Keratinocyte (primary cell): ENCODE measurements around the gene AKAIN1. TPM values are rescaled to one million over a fixed set of nuclear protein-coding genes. Genes with fewer than 3 reads are reported as not detected.

Experiments
- DNase-seq: peaks from one replicate; pipeline ENCODE4 v3.0.0-alpha.2; 2011; ENCODE audit warnings: low read depth, missing footprints, low spot score
- FAIRE-seq: peaks from 2 replicates; lab custom pipeline; 2011; peaks lifted over from hg19 to GRCh38; lab: Jason Lieb, UNC
- H2AFZ ChIP-seq: 2 replicates; pipeline ENCODE4 v1.6.0; 2012; ENCODE audit warnings: low read length, control low read depth, inconsistent platforms; ENCODE audit not compliant: control insufficient read depth
- H3K27ac ChIP-seq: 2 replicates; pipeline ENCODE4 v1.5.1; 2011; ENCODE audit warnings: low read length; ENCODE audit not compliant: control insufficient read depth, insufficient read depth
- H3K27me3 ChIP-seq: 3 replicates; pipeline ENCODE4 v1.6.0; 2011; ENCODE audit warnings: low read length; ENCODE audit not compliant: control insufficient read depth, insufficient read depth; ENCODE audit errors: extremely low read depth
- H3K36me3 ChIP-seq, 2 experiments: 2 replicates in 1 of 2; 3 replicates in 1 of 2; pipeline ENCODE4 v1.5.1; 2011; ENCODE audit warnings: low read length in 2 of 2, mild to moderate bottlenecking in 1 of 2; ENCODE audit not compliant: control insufficient read depth in 2 of 2, insufficient read depth in 2 of 2; ENCODE audit errors: extremely low read depth in 1 of 2
- H3K4me1 ChIP-seq: 3 replicates; pipeline ENCODE4 v1.5.1; 2011; ENCODE audit warnings: low read length; ENCODE audit not compliant: control insufficient read depth, insufficient read depth; ENCODE audit errors: extremely low read depth
- H3K4me2 ChIP-seq: 3 replicates; pipeline ENCODE4 v1.6.0; 2011; ENCODE audit warnings: low read depth, low read length; ENCODE audit not compliant: control insufficient read depth, insufficient read depth; ENCODE audit errors: extremely low read depth
- H3K4me3 ChIP-seq, 3 experiments: fragments of 200-600 bp in 1 of 3; sonication (generic) in 1 of 3; 2 replicates in 2 of 3; 3 replicates in 1 of 3; pipeline ENCODE4 v1.5.1; 2011 to 2016; ENCODE audit warnings: low read length in 3 of 3, mild to moderate bottlenecking in 3 of 3, control low read depth in 2 of 3, inconsistent platforms in 1 of 3, low read depth in 1 of 3, mixed read lengths in 1 of 3, mixed run types in 1 of 3, moderate library complexity in 1 of 3; ENCODE audit not compliant: control insufficient read depth in 2 of 3, insufficient read depth in 2 of 3; ENCODE audit errors: extremely low read depth in 1 of 3
- H3K79me2 ChIP-seq: 2 replicates; pipeline ENCODE4 v1.6.0; 2012; ENCODE audit warnings: low read length; ENCODE audit not compliant: control insufficient read depth, insufficient read depth
- H3K9ac ChIP-seq: 3 replicates; pipeline ENCODE4 v1.6.0; 2011; ENCODE audit warnings: low read length; ENCODE audit not compliant: control insufficient read depth, insufficient read depth; ENCODE audit errors: extremely low read depth
- H3K9me1 ChIP-seq: 3 replicates; pipeline ENCODE4 v1.6.0; 2011; ENCODE audit warnings: low read length; ENCODE audit not compliant: control insufficient read depth, insufficient read depth; ENCODE audit errors: extremely low read depth
- H3K9me3 ChIP-seq: 2 replicates; pipeline ENCODE4 v1.5.1; 2012; ENCODE audit warnings: low read depth, low read length; ENCODE audit not compliant: control insufficient read depth
- H4K20me1 ChIP-seq: 3 replicates; pipeline ENCODE4 v1.6.0; 2011; ENCODE audit warnings: low read length; ENCODE audit not compliant: control insufficient read depth, insufficient read depth; ENCODE audit errors: extremely low read depth
- EZH2 ChIP-seq: IDR thresholded peaks from one replicate; pipeline ENCODE4 v1.6.1; 2012; ENCODE audit warnings: inconsistent platforms, mild to moderate bottlenecking, low read length, moderate library complexity
- dilution Hi-C: fragments of 300-500 bp; cut with MboI; formaldehyde crosslinking; loops from one replicate; pipeline ENCODE4 v1.7.0; 2020; ENCODE audit warnings: low sequenced_read_pairs; ENCODE audit not compliant: extremely low pct_ligation_motif_present
- polyA minus RNA-seq, 3 experiments: library from RNA; depleted of rRNA, polyadenylated mRNA; stranded (reverse); fragments of >200 nt; gene quantifications; 1 replicate in 1 of 3; 2 replicates in 1 of 3; 3 replicates in 1 of 3; pipeline ENCODE4 v1.2.3, GENCODE V29; 2011
- polyA plus RNA-seq, 5 experiments: library from polyadenylated mRNA; depleted of rRNA in 3 of 5; stranded (reverse) in 3 of 5; stranded (forward) in 1 of 5; unstranded in 1 of 5; fragments of >200 nt; gene quantifications; 1 replicate in 1 of 5; 2 replicates in 3 of 5; 3 replicates in 1 of 5; pipeline versions ENCODE4 v1.2.1 to v1.2.3, GENCODE V29; 2011 to 2012; ENCODE audit warnings: missing spikeins in 2 of 5, low read depth in 1 of 5, low replicate concordance in 1 of 5
- TF ChIP-seq, protein P1 (sequence below), 3 experiments: IDR thresholded peaks in 1 of 3; conservative IDR thresholded peaks in 1 of 3; optimal IDR thresholded peaks in 1 of 3; 2 replicates in 2 of 3; 3 replicates in 1 of 3; pipeline versions ENCODE3 to v1.5.1; 2011; ENCODE audit warnings: low read length in 3 of 3, mild to moderate bottlenecking in 3 of 3, moderate library complexity in 2 of 3, control low read depth in 1 of 3, inconsistent platforms in 1 of 3; ENCODE audit not compliant: insufficient read depth in 2 of 3; ENCODE audit errors: extremely low read depth in 1 of 3

The AKAIN1 gene, protein sequence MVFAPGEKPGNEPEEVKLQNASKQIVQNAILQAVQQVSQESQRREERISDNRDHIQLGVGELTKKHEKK
- polyA plus RNA-seq, result not detected in 3 replicates
- not detected for polyA plus RNA-seq (2011; ENCODE audit: low read depth)
- not detected in 2 replicates for polyA plus RNA-seq (2011; cell fraction: cytosol; rRNA removed)
- polyA plus RNA-seq (2011; cell fraction: nucleus; rRNA removed), result not detected in 2 replicates
- polyA plus RNA-seq (2012; ENCODE audit: low replicate concordance), result not detected in 2 replicates
- not detected in 3 replicates for polyA minus RNA-seq
- not detected for polyA minus RNA-seq (2011; cell fraction: cytosol; rRNA and poly(A)+ RNA removed)
- polyA minus RNA-seq (2011; cell fraction: nucleus; rRNA and poly(A)+ RNA removed), result not detected in 2 replicates

DNA sequence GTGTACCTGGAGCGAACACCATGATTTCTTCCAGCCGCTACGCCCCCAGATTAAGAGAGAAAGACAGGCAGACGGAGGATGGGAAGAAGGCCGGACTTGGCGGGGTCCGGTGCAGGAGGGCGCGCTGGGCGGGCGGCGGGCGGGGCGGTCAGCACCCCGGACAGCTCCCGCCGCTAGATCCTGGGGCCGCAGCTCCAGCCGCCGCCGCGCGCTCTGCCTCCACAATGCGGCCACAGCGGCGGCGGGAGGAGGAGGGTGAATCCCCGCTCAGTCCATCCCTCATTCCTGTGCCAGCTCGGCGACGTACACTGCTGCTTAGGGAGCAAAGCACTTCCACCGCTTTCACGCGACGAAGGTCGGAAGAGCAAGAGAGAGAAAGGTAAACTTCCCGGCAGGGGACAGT lies at the start of gene AKAIN1:
Gene AKAIN1 (minus strand): TSS at position 226 of the 403 bp plus-strand sequence. CDS start 204 bp downstream, at position 22.
- H3K4me1 ChIP-seq, result no peaks in the 10 kb centered on the region
- dilution Hi-C loops, result no loop called here
- no peak for TF ChIP-seq EZH2
- TF ChIP-seq, protein P1, sequence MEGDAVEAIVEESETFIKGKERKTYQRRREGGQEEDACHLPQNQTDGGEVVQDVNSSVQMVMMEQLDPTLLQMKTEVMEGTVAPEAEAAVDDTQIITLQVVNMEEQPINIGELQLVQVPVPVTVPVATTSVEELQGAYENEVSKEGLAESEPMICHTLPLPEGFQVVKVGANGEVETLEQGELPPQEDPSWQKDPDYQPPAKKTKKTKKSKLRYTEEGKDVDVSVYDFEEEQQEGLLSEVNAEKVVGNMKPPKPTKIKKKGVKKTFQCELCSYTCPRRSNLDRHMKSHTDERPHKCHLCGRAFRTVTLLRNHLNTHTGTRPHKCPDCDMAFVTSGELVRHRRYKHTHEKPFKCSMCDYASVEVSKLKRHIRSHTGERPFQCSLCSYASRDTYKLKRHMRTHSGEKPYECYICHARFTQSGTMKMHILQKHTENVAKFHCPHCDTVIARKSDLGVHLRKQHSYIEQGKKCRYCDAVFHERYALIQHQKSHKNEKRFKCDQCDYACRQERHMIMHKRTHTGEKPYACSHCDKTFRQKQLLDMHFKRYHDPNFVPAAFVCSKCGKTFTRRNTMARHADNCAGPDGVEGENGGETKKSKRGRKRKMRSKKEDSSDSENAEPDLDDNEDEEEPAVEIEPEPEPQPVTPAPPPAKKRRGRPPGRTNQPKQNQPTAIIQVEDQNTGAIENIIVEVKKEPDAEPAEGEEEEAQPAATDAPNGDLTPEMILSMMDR (optimal IDR thresholded peaks at IDR 0.05 in 1 of 3, IDR thresholded peaks at IDR 0.05 in 1 of 3, conservative IDR thresholded peaks at IDR 0.05 in 1 of 3; ENCODE audit: extremely low read depth in 1 of 3, insufficient read depth in 2 of 3, low read length in 3 of 3), result no peak
- no peak within 1 kb of the TSS for H3K4me3 ChIP-seq
- DNase-seq, result no peak
- no peak for FAIRE-seq
- peaks cover 3% of the 10 kb centered on the region for H4K20me1 ChIP-seq
- no peaks in the 10 kb centered on the region for H3K79me2 ChIP-seq
- H2AFZ ChIP-seq, result no peak within 1 kb of the TSS
- peaks cover 28% of the 10 kb centered on the region for H3K27me3 ChIP-seq
- H3K9ac ChIP-seq, result no peak within 1 kb of the TSS
- no peak within 1 kb of the TSS for H3K27ac ChIP-seq
- H3K9me1 ChIP-seq, result no peaks in the 10 kb centered on the region
- H3K36me3 ChIP-seq, result no peaks in the 10 kb centered on the region
- H3K9me3 ChIP-seq, result no peaks in the 10 kb centered on the region
- H3K4me2 ChIP-seq, result no peak within 1 kb of the TSS

DNA sequence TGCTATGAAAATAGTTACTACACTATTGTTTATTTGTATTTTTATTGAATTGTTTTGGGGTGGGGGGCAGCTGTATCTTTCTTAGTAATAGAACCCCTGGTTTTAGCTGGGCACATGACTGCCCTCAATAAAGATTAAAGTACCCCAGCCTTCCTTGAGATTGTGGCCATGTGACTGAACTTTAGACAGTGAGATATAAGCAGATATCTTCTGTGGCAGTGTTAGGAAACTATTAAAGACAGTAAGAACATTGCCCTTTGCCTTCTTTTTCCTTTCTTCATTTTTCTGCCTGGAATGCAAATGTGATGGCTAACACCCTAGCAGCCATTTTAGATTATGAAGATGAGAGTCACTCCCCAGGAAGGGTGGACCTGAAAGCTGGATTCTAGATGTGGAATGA lies 47.9 kb upstream of the AKAIN1 start:
- Histone ChIP-seq H3K9me3 (no peaks in the 10 kb centered on the region), H3K4me1 (no peaks in the 10 kb centered on the region), H3K4me3 (no peak overlapping the region), H3K27ac (no peak overlapping the region), H3K9me1 (no peaks in the 10 kb centered on the region), H2AFZ (no peak overlapping the region), H3K4me2 (no peak overlapping the region), H4K20me1 (no peaks in the 10 kb centered on the region), H3K9ac (no peak overlapping the region), H3K36me3 (peaks cover 0 to 3% of the 10 kb centered on the region in 2 experiments), H3K79me2 (peaks cover 10% of the 10 kb centered on the region), H3K27me3 (no peaks in the 10 kb centered on the region)
- DNase-seq, result no peak
- FAIRE-seq, result no peak
- no peak for TF ChIP-seq EZH2
- TF ChIP-seq, protein P1 (optimal IDR thresholded peaks at IDR 0.05 in 1 of 3, IDR thresholded peaks at IDR 0.05 in 1 of 3, conservative IDR thresholded peaks at IDR 0.05 in 1 of 3; ENCODE audit: extremely low read depth in 1 of 3, insufficient read depth in 2 of 3, low read length in 3 of 3), result no peak
- dilution Hi-C loops, result no loop called here
